Loucy (cell line): ENCODE results near the gene NCR3LG1.

Source experiments
- H2AFZ ChIP-seq: fragments of 200-600 bp; sonication (generic); 2 replicates; pipeline ENCODE4 v1.6.0; 2016; ENCODE audit warnings: antibody characterized with exemption, mild to moderate bottlenecking, low read length, moderate library complexity
- H3F3A ChIP-seq: fragments of 200-600 bp; 2 replicates; pipeline ENCODE4 v1.6.0; 2016; ENCODE audit warnings: antibody characterized with exemption, low read depth, mild to moderate bottlenecking
- H3K27me3 ChIP-seq: fragments of 200-600 bp; sonication (generic); 2 replicates; pipeline ENCODE4 v1.6.1; 2014; ENCODE audit warnings: low read length, mild to moderate bottlenecking; ENCODE audit not compliant: insufficient read depth, poor library complexity, severe bottlenecking
- H3K36me3 ChIP-seq: fragments of 200-600 bp; sonication (generic); 2 replicates; pipeline ENCODE4 v1.6.1; 2016; ENCODE audit warnings: low read length; ENCODE audit not compliant: insufficient read depth
- H3K4me1 ChIP-seq: fragments of 200-600 bp; sonication (generic); 2 replicates; pipeline ENCODE4 v1.5.1; 2014; ENCODE audit warnings: low read length, mild to moderate bottlenecking; ENCODE audit not compliant: insufficient read depth, poor library complexity, severe bottlenecking
- H3K4me2 ChIP-seq: fragments of 200-600 bp; sonication (generic); 2 replicates; pipeline ENCODE4 v1.6.0; 2014; ENCODE audit warnings: antibody characterized with exemption, low read length, low read depth, mild to moderate bottlenecking; ENCODE audit not compliant: poor library complexity, severe bottlenecking
- H3K4me3 ChIP-seq: fragments of 200-600 bp; sonication (generic); 2 replicates; pipeline ENCODE4 v1.5.1; 2014; ENCODE audit warnings: low read length, mild to moderate bottlenecking, mixed read lengths; ENCODE audit not compliant: poor library complexity, severe bottlenecking
- H3K79me2 ChIP-seq: fragments of 200-600 bp; sonication (generic); 2 replicates; pipeline ENCODE4 v1.6.1; 2014; ENCODE audit warnings: low read length; ENCODE audit not compliant: insufficient read depth
- H3K9ac ChIP-seq: fragments of 200-600 bp; sonication (generic); 2 replicates; pipeline ENCODE4 v1.6.0; 2014; ENCODE audit warnings: mild to moderate bottlenecking, low read depth, low read length, moderate library complexity; ENCODE audit not compliant: poor library complexity, severe bottlenecking
- H3K9me2 ChIP-seq: fragments of 200-600 bp; sonication (generic); replicated peaks from 2 replicates; pipeline ENCODE4 v1.6.1; 2016; ENCODE audit warnings: low read depth, low read length, mixed read lengths
- H3K9me3 ChIP-seq: fragments of 200-600 bp; sonication (generic); 2 replicates; pipeline ENCODE4 v1.6.1; 2014; ENCODE audit warnings: mild to moderate bottlenecking, antibody characterized with exemption, low read length, low read depth; ENCODE audit not compliant: insufficient read depth
- H4K20me1 ChIP-seq: fragments of 200-600 bp; sonication (generic); 2 replicates; pipeline ENCODE4 v1.6.0; 2014; ENCODE audit warnings: antibody characterized with exemption, low read length, mild to moderate bottlenecking; ENCODE audit not compliant: insufficient read depth, poor library complexity, severe bottlenecking
- EZH2phosphoT487 ChIP-seq: fragments of 200-600 bp; IDR thresholded peaks from 2 replicates; pipeline ENCODE4 v1.6.1; 2018; ENCODE audit warnings: antibody characterized with exemption, mild to moderate bottlenecking, moderate library complexity, borderline replicate concordance
- TF ChIP-seq, protein P1 (sequence below): fragments of 200-600 bp; sonication (generic); conservative IDR thresholded peaks from 2 replicates; pipeline ENCODE4 v1.5.1; 2014; ENCODE audit warnings: mild to moderate bottlenecking, antibody characterized with exemption, low read length

Gene NCR3LG1

DNA sequence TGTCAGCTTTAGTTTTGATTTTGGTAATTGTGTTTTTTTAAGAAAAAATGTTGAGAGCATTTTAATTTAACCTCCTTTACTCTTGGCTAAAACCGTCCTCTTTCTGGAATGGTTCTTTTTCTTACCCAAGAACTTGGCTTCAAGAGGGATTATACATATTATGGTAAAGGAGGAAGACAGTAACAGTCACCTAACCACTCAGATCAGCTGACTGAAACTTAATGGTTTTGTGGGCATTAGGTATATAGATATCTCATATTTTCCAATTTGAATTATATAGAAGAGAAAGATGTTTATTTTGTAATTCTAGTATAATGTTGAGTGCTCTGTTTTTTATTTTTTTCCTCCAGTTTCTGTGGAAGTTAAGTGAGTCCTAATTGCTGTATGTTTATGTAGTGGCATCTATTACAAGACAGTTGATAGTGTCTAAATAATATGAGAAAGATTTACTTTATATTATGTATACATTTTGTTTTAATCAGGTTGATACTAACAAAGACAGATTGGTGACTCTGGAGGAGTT is 36.6 kb upstream of the NCR3LG1 start:
- H4K20me1 ChIP-seq = peaks cover 57% of the 10 kb centered on the region
- no peak for TF ChIP-seq EZH2phosphoT487
- TF ChIP-seq, protein P1, sequence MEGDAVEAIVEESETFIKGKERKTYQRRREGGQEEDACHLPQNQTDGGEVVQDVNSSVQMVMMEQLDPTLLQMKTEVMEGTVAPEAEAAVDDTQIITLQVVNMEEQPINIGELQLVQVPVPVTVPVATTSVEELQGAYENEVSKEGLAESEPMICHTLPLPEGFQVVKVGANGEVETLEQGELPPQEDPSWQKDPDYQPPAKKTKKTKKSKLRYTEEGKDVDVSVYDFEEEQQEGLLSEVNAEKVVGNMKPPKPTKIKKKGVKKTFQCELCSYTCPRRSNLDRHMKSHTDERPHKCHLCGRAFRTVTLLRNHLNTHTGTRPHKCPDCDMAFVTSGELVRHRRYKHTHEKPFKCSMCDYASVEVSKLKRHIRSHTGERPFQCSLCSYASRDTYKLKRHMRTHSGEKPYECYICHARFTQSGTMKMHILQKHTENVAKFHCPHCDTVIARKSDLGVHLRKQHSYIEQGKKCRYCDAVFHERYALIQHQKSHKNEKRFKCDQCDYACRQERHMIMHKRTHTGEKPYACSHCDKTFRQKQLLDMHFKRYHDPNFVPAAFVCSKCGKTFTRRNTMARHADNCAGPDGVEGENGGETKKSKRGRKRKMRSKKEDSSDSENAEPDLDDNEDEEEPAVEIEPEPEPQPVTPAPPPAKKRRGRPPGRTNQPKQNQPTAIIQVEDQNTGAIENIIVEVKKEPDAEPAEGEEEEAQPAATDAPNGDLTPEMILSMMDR = no peak

DNA sequence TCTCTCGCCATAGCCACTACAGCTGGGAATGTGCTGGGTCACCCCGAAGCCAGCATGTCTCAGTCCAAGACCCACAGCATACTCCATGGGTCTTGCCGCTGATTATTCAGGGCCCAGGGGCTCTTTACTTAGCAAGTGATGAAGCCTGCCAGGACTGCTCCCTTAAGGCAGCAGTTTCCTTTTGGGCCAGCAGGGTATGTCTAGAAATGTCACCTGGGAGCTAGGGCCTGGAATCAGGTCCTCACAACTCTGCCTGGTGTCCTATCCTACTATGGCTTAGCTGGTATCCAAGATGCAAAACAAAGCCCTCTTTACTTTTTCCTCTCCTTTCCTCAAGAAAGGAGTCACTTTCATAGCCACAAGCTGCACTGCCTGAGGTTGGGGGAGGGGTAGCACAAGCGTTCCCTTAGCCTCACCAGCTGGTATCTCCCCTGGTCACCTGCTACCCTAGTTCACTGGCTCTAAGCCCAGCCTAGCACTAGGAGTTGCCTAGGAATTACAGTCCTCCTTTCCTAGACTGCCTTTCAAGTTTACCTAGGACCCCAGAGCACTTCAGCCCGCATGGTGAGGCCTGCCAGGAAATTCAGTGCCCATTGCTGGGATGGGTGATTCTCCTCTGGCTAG is 22.6 kb upstream of the NCR3LG1 start:
- H3K4me2 ChIP-seq = no peak overlapping the region
- H3K79me2 ChIP-seq = peaks cover 51% of the 10 kb centered on the region
- H3K27me3 ChIP-seq = no peaks in the 10 kb centered on the region
- peaks cover 61% of the 10 kb centered on the region for H4K20me1 ChIP-seq
- no peak overlapping the region for H2AFZ ChIP-seq
- H3K9ac ChIP-seq = no peak overlapping the region
- no peaks in the 10 kb centered on the region for H3K4me1 ChIP-seq
- H3K9me2 ChIP-seq = no peaks in the 10 kb centered on the region
- H3K9me3 ChIP-seq = no peaks in the 10 kb centered on the region
- peaks cover 93% of the 10 kb centered on the region for H3K36me3 ChIP-seq
- TF ChIP-seq, protein P1 = no peak
- TF ChIP-seq EZH2phosphoT487 = no peak
- no peak overlapping the region for H3K4me3 ChIP-seq
- no peaks in the 10 kb centered on the region for H3F3A ChIP-seq

More for the DNA sequence above, 36.6 kb upstream of the NCR3LG1 start:
- Histone ChIP-seq H3K9me3 (no peaks in the 10 kb centered on the region), H3K4me2 (no peak overlapping the region), H3K9ac (no peak overlapping the region), H3K9me2 (no peaks in the 10 kb centered on the region), H3K27me3 (no peaks in the 10 kb centered on the region), H2AFZ (no peak overlapping the region), H3K79me2 (peaks cover 35% of the 10 kb centered on the region), H3K36me3 (peaks cover 95% of the 10 kb centered on the region), H3F3A (0 out of 2 replicates have a peak, but pooled peaks cover 8% of the 10 kb centered on the region), H3K4me3 (no peak overlapping the region), H3K4me1 (peaks cover 15% of the 10 kb centered on the region)

DNA sequence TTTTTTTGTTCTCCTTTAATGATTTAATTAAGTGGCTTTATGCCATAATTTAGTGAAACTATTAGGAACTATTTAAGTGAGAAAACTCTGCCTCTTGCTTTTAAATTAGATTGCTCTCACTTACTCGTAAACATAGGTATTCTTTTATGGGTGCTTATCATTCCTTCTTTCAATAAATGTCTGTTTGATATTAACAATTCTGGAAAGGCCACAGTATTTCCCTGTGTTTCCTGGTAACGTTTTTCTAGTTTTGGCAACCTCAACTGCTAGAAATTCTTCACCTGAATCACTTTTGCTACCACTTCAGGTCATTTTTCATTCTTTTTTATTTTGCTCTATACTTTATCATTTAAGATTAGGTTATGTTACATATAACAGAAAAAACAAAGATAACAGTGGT is 19.9 kb upstream of the NCR3LG1 start:
- no peak overlapping the region for H3K4me2 ChIP-seq
- H3K79me2 ChIP-seq = peaks cover 30% of the 10 kb centered on the region
- TF ChIP-seq, protein P1 = no peak
- no peak for TF ChIP-seq EZH2phosphoT487
- H3K9me2 ChIP-seq = no peaks in the 10 kb centered on the region
- no peaks in the 10 kb centered on the region for H3F3A ChIP-seq
- H3K4me1 ChIP-seq = no peaks in the 10 kb centered on the region
- H3K27me3 ChIP-seq = no peaks in the 10 kb centered on the region
- no peak overlapping the region for H3K9ac ChIP-seq
- H3K36me3 ChIP-seq = peaks cover 92% of the 10 kb centered on the region
- no peak overlapping the region for H2AFZ ChIP-seq
- H4K20me1 ChIP-seq = peaks cover 39% of the 10 kb centered on the region
- H3K9me3 ChIP-seq = no peaks in the 10 kb centered on the region
- H3K4me3 ChIP-seq = no peak overlapping the region
